Aorta (tissue), 5 donors: ENCODE results near the gene HEXIM2. TPM values are rescaled to one million over a fixed set of nuclear protein-coding genes. Genes with fewer than 3 reads are reported as not detected.

Experiments used
- ATAC-seq: fragments of 200-7000 bp; cut with Tn5 transposase; one replicate; pipeline ENCODE4 v1.9.1; 2022; ENCODE audit warnings: moderate library complexity; ENCODE audit not compliant: low FRiP score
- DNase-seq, 2 donors: peaks; one replicate each; pipeline ENCODE4 v3.0.0-alpha.2; 2020
- H3K27ac ChIP-seq, 2 donors: one replicate each; pipeline ENCODE4 v1.5.1; 2013; ENCODE audit warnings: low read length in 2 of 2, mild to moderate bottlenecking in 2 of 2, moderate library complexity in 2 of 2, control low read depth in 1 of 2, inconsistent platforms in 1 of 2, low read depth in 1 of 2
- H3K27me3 ChIP-seq, 2 donors: one replicate each; pipeline ENCODE4 v1.6.1; 2013; ENCODE audit warnings: control low read depth in 1 of 2, low read length in 1 of 2, mild to moderate bottlenecking in 1 of 2, moderate library complexity in 1 of 2; ENCODE audit not compliant: insufficient read depth in 2 of 2, control insufficient read depth in 1 of 2
- H3K36me3 ChIP-seq, 2 donors: one replicate each; pipeline ENCODE4 v1.6.1; 2013; ENCODE audit warnings: control low read depth in 1 of 2, low read length in 1 of 2, mild to moderate bottlenecking in 1 of 2; ENCODE audit not compliant: insufficient read depth in 2 of 2, control insufficient read depth in 1 of 2
- H3K4me1 ChIP-seq, 2 donors: one replicate each; pipeline ENCODE4 v1.6.1; 2013; ENCODE audit warnings: low read length in 2 of 2, control low read depth in 1 of 2, mild to moderate bottlenecking in 1 of 2, moderate library complexity in 1 of 2; ENCODE audit not compliant: insufficient read depth in 2 of 2, control insufficient read depth in 1 of 2
- H3K4me3 ChIP-seq, 2 donors: one replicate each; pipeline ENCODE4 v1.5.1; 2013; ENCODE audit warnings: low read length in 2 of 2, control low read depth in 1 of 2, mild to moderate bottlenecking in 1 of 2
- H3K9me3 ChIP-seq: one replicate; pipeline ENCODE4 v1.6.1; 2013; ENCODE audit warnings: mild to moderate bottlenecking, low read length; ENCODE audit not compliant: control insufficient read depth
- WGBS, 2 donors: extraction: QIAGEN DNeasy Blood & Tissue Kit; methylation state at CpG; one replicate each; pipeline ENCODE4 v1.1.7; 2013; 5-methylcytosine and 5-hydroxymethylcytosine counted together
- intact Hi-C, 2 donors: fragments of 100-400 bp; cut with DNase I; formaldehyde crosslinking; loops; one replicate each; pipeline versions ENCODE4 v1.14.2 to v1.15.0; 2022
- polyA plus RNA-seq, 2 donors: library from polyadenylated mRNA; stranded (reverse); fragments of 200-250 nt; gene quantifications; one replicate each; pipeline ENCODE4 v1.2.3, GENCODE V29; 2013
- total RNA-seq, 2 donors: library from RNA; stranded (reverse); fragmentation: NEBNext Ultra II Directional; extraction: Animal tissue kit (Norgen Biotek cat#: 25700); gene quantifications; one replicate each; pipeline ENCODE4 v1.2.1, GENCODE V29; 2021
- donor health status: healthy with polysubstance abuse.
- donor health status: Bipolar disorder and iron deficiency.
- donor health status: DM: no; HTN: no; CAD: no.
- donor health status: DM: no; HTN: no; CAD: no.
- donor health status: DM: yes; HTN: yes; CAD: no.

The HEXIM2 gene
- total and polyA plus RNA-seq, 4 donors = 2.7 to 10.0 (median 5.2) TPM

- DNase-seq = no peak
- Histone ChIP-seq H3K4me1 (no peaks in the 10 kb centered on the region), H3K27ac (no peak overlapping the region), H3K4me3 (no peak overlapping the region), H3K27me3 (no peaks in the 10 kb centered on the region), H3K9me3 (no peaks in the 10 kb centered on the region), H3K36me3 (peaks cover 0 to 11% of the 10 kb centered on the region in 2 donors)
- WGBS, 2 donors = 93 to 95% methylated on average over 4 of the region's 4 CpGs
- ATAC-seq = no peak
- intact Hi-C loops = no loop called here
Observed at GRCh38 chr17:45117334-45117733, 44.3 kb upstream of the HEXIM2 start.

GRCh38 chr17:45117848-45118646 is 43.6 kb upstream of the HEXIM2 start:
- 90% methylated on average over 20 of the region's 20 CpGs for WGBS, 2 donors
- Histone ChIP-seq H3K36me3 (peaks cover 0 to 9% of the 10 kb centered on the region in 2 donors), H3K4me3 (no peak overlapping the region), H3K27me3 (no peaks in the 10 kb centered on the region), H3K4me1 (no peaks in the 10 kb centered on the region), H3K9me3 (no peaks in the 10 kb centered on the region), H3K27ac (no peak overlapping the region)
- intact Hi-C loops = no loop called here
- no peak for ATAC-seq
- no peak for DNase-seq

- H3K9me3 ChIP-seq = no peaks in the 10 kb centered on the region
- no peaks in the 10 kb centered on the region for H3K4me1 ChIP-seq
- H3K4me3 ChIP-seq = no peak overlapping the region
- peaks cover 0 to 9% of the 10 kb centered on the region in 2 donors for H3K36me3 ChIP-seq
- intact Hi-C loops = no loop called here
- WGBS, 2 donors = 87 to 92% methylated on average over 23 of the region's 23 CpGs
- DNase-seq (no peak), ATAC-seq (no peak)
- H3K27me3 ChIP-seq = no peaks in the 10 kb centered on the region
- H3K27ac ChIP-seq = no peak overlapping the region
Observed at GRCh38 chr17:45118691-45119090, 43.0 kb upstream of the HEXIM2 start.

GRCh38 chr17:45119964-45120363 is 41.7 kb upstream of the HEXIM2 start:
- ATAC-seq = no peak
- no peak for DNase-seq
- intact Hi-C loops = no loop called here
- Histone ChIP-seq H3K27ac (no peak overlapping the region), H3K27me3 (no peaks in the 10 kb centered on the region), H3K9me3 (no peaks in the 10 kb centered on the region), H3K4me3 (no peak overlapping the region), H3K36me3 (peaks cover 0 to 9% of the 10 kb centered on the region in 2 donors), H3K4me1 (no peaks in the 10 kb centered on the region)
- WGBS, 2 donors = 82 to 85% methylated on average over 8 of the region's 8 CpGs

GRCh38 chr17:45120558-45120957 is 41.1 kb upstream of the HEXIM2 start:
- intact Hi-C loops = no loop called here
- WGBS, 2 donors = 87% methylated on average over 22 of the region's 22 CpGs
- H3K27me3 ChIP-seq = no peaks in the 10 kb centered on the region
- H3K4me1 ChIP-seq = no peaks in the 10 kb centered on the region
- peaks cover 0 to 9% of the 10 kb centered on the region in 2 donors for H3K36me3 ChIP-seq
- DNase-seq = no peak
- no peak overlapping the region for H3K27ac ChIP-seq
- no peak overlapping the region for H3K4me3 ChIP-seq
- no peaks in the 10 kb centered on the region for H3K9me3 ChIP-seq
- ATAC-seq = no peak

GRCh38 chr17:45121055-45121454 is 40.6 kb upstream of the HEXIM2 start:
- Histone ChIP-seq H3K27ac (no peak overlapping the region), H3K36me3 (peaks cover 0 to 9% of the 10 kb centered on the region in 2 donors), H3K9me3 (no peaks in the 10 kb centered on the region), H3K4me3 (no peak overlapping the region), H3K4me1 (no peaks in the 10 kb centered on the region), H3K27me3 (no peaks in the 10 kb centered on the region)
- WGBS, 2 donors = 72 to 78% methylated on average over 45 of the region's 45 CpGs
- no peak for ATAC-seq
- no peak for DNase-seq
- intact Hi-C loops = no loop called here

- Histone ChIP-seq H3K27ac (peak overlapping the region in 1 of 2 donors; percentile 19), H3K4me3 (no peak overlapping the region), H3K27me3 (no peaks in the 10 kb centered on the region), H3K4me1 (peaks cover 0 to under 1% of the 10 kb centered on the region in 2 donors), H3K9me3 (no peaks in the 10 kb centered on the region), H3K36me3 (peaks cover 0 to 2% of the 10 kb centered on the region in 2 donors)
- ATAC-seq (no peak), DNase-seq (no peak)
- intact Hi-C loops = no loop called here
- 91 to 93% methylated on average over 6 of the region's 6 CpGs for WGBS, 2 donors
Observed at GRCh38 chr17:45123076-45123770, 38.5 kb upstream of the HEXIM2 start.

- WGBS, 2 donors = 50 to 61% methylated on average over 14 to 15 of the region's 15 CpGs
- H3K4me3 ChIP-seq = no peak overlapping the region
- H3K27ac ChIP-seq = peak overlapping the region in 1 of 2 donors; percentile 19
- no peaks in the 10 kb centered on the region for H3K9me3 ChIP-seq
- DNase-seq (peak; percentile 91 to 93), ATAC-seq (peak; percentile 71)
- intact Hi-C loops = loop anchor here in 1 of 2 donors (2.0 kb wide), 1 partner anchor 63 kb away; the partner anchor contains the start of gene NMT1
- no peaks in the 10 kb centered on the region for H3K36me3 ChIP-seq
- peaks cover 0 to 3% of the 10 kb centered on the region in 2 donors for H3K4me1 ChIP-seq
- H3K27me3 ChIP-seq = no peaks in the 10 kb centered on the region
Observed at GRCh38 chr17:45123930-45124796, 37.5 kb upstream of the HEXIM2 start.
